Mucosa of stomach (tissue), 1 donor: ENCODE results near the gene ASB10.

ENCODE experiments used
- H3K27me3 ChIP-seq: one replicate; pipeline ENCODE4 v1.7.0; 2013; ENCODE audit warnings: mild to moderate bottlenecking, low read length; ENCODE audit not compliant: control insufficient read depth, insufficient read depth
- H3K36me3 ChIP-seq: one replicate; pipeline ENCODE4 v1.7.0; 2013; ENCODE audit warnings: low read length; ENCODE audit not compliant: control insufficient read depth, insufficient read depth
- H3K4me1 ChIP-seq: one replicate; pipeline ENCODE4 v1.7.0; 2013; ENCODE audit warnings: mild to moderate bottlenecking, low read length; ENCODE audit not compliant: control insufficient read depth, insufficient read depth
- H3K4me3 ChIP-seq: one replicate; pipeline ENCODE4 v1.7.0; 2013; ENCODE audit warnings: low read length
- H3K9ac ChIP-seq: one replicate; pipeline ENCODE4 v1.7.0; 2013; ENCODE audit warnings: mild to moderate bottlenecking, low read length, moderate library complexity
- H3K9me3 ChIP-seq: one replicate; pipeline ENCODE4 v1.7.0; 2013; ENCODE audit warnings: mild to moderate bottlenecking, low read length, moderate library complexity; ENCODE audit not compliant: control insufficient read depth
- donor health status: Pancreatic carcinoma.

The ASB10 gene

DNA sequence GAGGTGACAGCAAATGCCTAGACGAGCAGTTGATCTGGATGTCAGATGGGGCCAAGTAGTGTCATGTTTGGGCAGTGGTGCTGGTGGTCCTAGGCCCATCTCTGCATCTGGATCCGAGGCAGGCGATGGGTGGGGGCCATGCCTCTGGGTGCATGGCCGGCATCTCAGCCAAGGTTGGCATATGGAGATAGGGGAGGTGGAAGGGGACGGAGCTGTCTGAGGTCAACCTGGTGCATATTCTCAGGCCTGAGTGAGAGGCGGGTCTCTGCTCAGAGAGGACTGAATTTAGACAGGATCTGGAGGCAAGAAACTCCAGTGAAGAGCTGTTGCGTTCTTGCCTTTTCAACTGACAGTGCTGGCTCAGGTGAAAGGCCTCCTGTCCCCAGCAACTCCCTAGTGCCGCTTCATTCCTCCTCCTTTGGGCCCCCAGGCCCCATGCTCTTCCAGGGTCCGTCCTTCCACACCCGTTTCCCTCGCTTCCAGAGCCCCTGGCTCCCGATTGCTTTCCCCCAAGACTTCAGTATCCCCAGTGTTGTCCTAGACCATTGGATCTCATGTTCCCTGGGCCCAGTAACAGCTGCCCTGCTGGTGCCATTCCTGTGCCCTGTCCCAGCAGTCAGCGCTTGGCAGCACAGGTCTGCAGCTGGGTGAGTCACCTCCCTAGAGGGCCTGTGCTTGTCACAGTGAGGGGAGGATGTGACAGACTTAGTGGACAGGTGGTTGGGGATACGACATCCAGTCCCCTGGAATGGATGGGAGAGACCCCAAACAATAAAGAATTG, 52.1 kb downstream of the ASB10 start:
- Histone ChIP-seq H3K9me3 (no peaks in the 10 kb centered on the region), H3K4me1 (no peaks in the 10 kb centered on the region), H3K4me3 (no peak overlapping the region), H3K27me3 (no peaks in the 10 kb centered on the region), H3K9ac (no peak overlapping the region), H3K36me3 (peaks cover 11% of the 10 kb centered on the region)

DNA sequence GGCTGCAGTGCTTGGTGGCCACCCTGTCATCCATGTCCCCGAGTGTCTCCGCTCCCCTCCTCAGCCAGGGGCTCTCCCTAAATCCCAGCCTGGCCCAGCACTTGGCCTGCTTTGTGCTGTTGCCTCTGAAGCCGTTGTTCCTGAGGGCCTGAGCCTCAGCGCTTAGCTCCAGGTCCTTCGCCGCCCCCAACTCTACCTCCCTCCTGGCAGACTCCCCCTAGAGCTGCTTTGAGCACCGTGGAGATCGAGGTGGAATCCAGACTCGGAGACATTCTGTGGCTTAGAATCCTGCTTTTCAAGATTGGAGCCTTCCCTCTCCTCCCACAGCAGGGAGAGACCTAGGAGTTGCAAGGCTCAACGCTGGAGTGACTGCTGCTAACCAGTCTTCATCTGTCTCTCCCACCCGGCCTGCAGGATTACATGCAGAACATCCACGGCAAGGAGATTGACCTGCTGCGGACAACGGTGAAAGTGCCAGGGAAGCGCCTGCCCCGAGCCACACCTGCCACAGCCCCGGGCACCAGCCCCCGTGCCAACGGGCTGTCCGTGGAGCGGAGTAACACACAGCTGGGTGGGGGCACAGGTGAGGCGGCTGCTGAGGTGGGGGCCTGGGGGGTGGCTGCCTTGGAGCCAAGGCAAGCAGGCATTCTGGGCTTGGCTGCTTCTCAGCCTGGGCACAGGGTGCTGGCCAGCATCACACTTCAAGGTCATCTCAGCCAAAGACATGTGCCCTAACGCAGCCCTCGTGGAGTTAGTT, 52.9 kb downstream of the ASB10 start:
- H3K9me3 ChIP-seq: no peaks in the 10 kb centered on the region
- H3K4me1 ChIP-seq: no peaks in the 10 kb centered on the region
- peaks cover 11% of the 10 kb centered on the region for H3K36me3 ChIP-seq
- H3K9ac ChIP-seq: no peak overlapping the region
- H3K27me3 ChIP-seq: no peaks in the 10 kb centered on the region
- no peak overlapping the region for H3K4me3 ChIP-seq

DNA sequence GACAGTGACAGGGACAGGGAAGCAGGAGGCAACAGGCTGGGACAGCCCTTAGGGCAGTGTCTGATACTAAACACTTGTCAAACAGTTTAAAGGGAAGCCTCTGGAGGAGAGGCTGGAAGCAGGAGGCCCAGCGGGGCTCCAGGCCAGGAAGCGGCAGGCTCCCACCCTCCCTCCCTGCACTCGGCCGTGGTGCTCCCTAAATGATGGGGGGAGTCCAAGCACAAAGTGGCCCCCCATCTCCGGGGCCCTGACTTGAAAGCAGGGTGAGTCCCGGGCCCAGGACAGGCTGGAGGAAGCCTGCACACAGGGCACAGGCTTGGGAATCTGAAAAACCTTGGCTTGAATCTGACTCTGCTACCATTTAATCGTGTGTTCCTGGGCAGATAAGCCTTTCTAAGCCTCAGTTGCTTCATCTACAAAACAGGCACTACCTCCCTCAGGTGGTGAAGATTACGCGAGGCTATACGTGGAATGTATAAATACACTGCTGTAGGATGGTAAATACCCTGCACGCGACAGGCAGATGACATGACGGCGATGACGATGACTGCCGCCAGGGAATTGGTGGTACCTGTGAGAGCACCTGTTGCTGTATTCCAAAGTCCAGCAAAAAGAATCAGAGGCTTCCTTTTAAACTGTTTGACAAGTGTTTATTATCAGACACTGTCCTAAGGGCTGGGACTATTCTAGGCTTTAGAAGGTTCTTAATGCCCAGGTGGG, 53.6 kb downstream of the ASB10 start:
- Histone ChIP-seq H3K9ac (no peak overlapping the region), H3K36me3 (peaks cover 18% of the 10 kb centered on the region), H3K9me3 (no peaks in the 10 kb centered on the region), H3K4me3 (no peak overlapping the region), H3K27me3 (no peaks in the 10 kb centered on the region), H3K4me1 (no peaks in the 10 kb centered on the region)

DNA sequence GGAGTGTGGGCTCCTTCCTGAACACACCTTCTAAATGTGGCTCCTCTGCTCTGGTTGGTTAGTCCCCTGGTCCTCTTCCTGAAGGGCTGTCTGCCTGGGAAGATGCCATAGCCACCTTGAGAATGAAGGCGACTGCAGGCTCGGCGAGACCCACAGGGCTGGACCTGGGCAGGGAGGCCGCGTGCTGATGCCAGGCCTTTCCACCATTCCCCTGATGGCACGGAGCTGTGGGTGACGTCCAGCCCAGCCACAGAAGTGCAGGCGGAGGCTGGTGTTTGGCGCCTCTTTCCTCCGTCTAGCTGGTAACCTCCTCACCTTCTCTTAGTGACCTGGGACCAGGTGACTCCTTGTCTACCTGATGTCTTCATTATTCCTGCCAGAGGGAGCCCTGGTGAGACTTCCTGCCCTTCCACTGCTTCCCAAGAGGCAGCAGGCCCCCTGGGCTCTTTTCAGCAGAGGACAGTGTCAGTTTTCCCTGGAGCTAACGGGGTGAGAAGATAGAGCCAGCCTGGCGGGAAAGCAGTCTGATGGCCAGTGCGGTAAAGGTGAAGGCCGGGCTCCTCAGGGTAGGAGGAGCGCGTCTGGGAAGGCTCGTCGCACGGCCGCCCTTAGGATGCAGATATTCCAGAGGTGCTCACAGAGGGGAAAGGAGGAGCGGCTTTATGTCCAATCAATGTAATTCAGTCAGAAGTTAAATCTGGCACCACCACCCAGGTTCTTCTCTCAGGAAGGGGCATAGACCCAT, 54.4 kb downstream of the ASB10 start:
- Histone ChIP-seq H3K9ac (no peak overlapping the region), H3K4me1 (no peaks in the 10 kb centered on the region), H3K9me3 (no peaks in the 10 kb centered on the region), H3K27me3 (no peaks in the 10 kb centered on the region), H3K4me3 (no peak overlapping the region), H3K36me3 (peaks cover 18% of the 10 kb centered on the region)

DNA sequence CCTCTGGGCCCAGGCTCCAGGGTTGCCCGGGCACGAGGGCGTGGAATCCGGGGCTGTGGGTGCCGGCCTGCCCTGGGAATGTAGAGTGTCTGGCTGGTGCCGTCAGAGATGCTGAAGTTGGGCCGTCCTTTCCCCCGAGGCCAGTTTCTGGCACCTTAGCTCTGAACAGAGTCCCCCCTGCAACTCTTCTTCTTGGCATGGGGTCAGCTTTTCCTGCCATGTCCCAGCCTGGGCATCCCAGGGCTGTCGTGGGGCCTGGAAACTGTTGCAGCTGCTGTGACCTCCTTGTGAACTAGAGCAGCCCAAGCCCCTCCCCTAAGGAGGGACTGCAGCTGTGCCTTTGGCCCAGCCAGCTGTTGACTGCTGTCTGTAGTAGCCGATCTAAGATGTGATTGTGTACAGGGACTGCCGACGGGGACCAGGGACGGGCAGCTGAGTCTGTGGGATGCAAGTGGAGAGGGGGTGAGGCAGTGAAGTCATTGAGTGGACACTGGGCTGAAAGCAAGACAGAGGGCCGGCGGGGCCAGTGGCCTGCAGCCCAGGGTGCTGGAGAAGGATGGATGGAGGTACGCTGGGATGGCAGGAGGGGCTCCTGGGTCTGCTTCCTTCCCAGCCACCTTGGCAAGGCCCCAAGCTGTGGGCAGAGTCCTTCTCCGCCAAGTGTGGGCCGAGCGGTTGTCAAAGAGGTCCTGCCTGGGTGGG, 55.3 kb downstream of the ASB10 start:
- no peak overlapping the region for H3K9ac ChIP-seq
- H3K36me3 ChIP-seq: peaks cover 18% of the 10 kb centered on the region
- no peak overlapping the region for H3K4me3 ChIP-seq
- H3K4me1 ChIP-seq: peaks cover under 1% of the 10 kb centered on the region
- no peaks in the 10 kb centered on the region for H3K9me3 ChIP-seq
- H3K27me3 ChIP-seq: no peaks in the 10 kb centered on the region

DNA sequence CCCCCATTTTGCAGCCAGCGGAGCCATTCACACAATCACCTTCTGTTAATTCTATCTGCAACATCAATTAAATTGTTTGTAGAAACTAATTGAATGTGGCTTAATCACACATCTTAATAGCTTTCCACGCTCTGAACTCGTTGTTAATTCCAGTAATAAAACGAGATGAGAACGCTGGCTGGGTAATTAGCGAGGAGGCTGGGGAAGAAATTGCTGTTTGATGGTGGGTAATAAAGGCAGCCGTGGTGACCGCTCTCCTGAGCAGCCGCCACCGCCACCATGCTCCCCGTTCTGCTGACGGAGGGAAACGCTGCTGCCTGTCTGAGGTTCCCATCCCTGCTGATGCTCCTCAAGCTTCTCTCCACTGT, 55.8 kb downstream of the ASB10 start:
- no peak overlapping the region for H3K4me3 ChIP-seq
- H3K4me1 ChIP-seq: peaks cover 6% of the 10 kb centered on the region
- H3K36me3 ChIP-seq: peaks cover 18% of the 10 kb centered on the region
- no peaks in the 10 kb centered on the region for H3K27me3 ChIP-seq
- H3K9me3 ChIP-seq: no peaks in the 10 kb centered on the region
- H3K9ac ChIP-seq: no peak overlapping the region

DNA sequence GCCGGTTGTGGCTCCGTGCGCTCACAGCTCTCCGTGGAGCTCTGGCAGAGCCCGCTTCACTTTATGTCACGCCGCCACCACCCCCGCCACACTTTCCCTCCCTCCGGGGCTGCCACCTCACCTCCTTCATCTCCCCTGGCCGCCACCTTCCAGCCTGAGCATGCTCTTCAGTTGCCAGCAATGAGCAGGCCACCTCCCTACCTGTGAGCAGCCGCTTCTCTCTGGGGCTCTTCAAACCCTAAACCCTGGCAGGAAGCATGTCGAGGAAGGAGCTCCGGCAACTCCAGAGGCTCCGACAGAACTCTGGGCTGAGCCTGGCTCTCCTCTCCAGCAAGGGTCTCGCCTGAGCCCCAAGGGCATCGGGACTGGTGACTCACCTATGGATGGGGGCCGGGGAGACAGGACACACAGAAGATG, 56.3 kb downstream of the ASB10 start:
- Histone ChIP-seq H3K4me3 (no peak overlapping the region), H3K4me1 (peaks cover 8% of the 10 kb centered on the region), H3K9ac (no peak overlapping the region), H3K9me3 (no peaks in the 10 kb centered on the region), H3K36me3 (peaks cover 17% of the 10 kb centered on the region), H3K27me3 (no peaks in the 10 kb centered on the region)

DNA sequence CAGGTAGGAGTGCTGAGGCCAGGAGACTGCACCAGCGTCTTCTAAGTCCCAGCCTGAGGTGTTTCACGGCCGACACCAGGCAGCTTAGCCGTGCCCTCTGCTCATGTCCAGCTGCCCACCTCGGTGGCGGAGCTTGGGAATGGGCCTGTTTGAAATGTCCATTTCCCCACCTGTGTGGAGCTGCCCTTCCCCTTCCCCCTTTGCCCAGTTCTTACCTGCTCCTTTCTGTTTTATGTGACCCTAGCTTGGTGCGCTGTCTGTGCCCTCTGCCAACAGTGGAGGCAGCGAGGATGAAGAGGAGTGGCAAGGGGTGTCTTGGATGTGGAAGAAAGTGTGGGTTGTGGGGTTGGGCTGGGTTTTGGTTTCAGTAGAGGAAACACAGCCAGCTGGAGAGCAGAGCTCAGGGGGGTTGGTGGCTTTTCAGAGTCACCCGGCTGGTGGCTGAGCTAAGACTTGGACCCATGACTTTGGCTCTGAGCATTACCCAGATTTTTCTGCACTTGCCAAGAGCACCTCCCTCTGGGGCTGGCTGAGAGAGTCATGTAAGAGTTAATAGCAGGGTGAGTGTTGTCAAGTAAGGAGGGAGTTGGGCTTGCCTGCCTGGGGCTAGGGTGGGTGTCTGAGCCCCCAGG, 57.0 kb downstream of the ASB10 start:
- H3K9ac ChIP-seq: no peak overlapping the region
- no peaks in the 10 kb centered on the region for H3K27me3 ChIP-seq
- H3K4me1 ChIP-seq: peaks cover 13% of the 10 kb centered on the region
- no peak overlapping the region for H3K4me3 ChIP-seq
- no peaks in the 10 kb centered on the region for H3K9me3 ChIP-seq
- peaks cover 13% of the 10 kb centered on the region for H3K36me3 ChIP-seq

DNA sequence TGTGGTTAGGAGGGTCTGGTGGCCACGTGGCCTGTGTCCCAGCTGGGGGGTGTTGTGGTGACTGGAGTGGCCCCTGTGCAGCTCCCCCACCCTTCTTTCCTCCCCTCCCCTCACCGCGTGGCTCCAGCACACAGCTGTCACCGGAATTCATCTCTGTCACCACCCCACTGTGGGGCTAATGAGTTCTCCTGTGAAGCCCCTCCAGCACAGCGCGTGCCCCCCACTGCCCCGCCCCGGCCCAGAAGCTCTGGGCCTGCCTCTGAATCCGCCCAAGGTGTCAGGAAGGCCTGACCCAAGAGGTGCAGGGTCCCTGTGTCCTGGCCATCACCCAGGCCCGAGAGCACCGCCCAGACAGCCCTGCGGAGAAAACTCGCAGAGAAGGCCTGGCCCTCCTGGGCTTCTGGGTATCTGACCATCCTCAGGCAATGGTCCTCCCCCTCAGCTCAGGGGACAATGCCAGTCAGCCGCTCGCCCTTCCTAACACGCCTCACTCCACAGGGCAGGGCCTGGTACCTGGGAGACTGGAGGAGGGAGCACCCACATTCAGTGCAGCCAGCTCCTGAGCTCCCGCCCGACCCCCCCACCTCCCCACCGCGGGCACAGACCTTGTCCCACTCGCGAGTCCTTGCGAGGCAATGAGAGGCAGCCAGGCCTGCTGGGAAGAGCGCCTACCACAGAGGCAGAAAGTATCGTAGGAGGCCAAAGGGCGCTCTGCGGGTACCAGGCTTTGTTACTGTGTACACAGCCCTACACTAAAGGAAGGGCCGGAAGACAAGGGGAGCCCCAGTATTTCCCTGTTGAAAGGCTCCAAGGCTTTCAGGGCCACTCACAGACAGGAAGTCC, 57.7 kb downstream of the ASB10 start:
- H3K36me3 ChIP-seq: peaks cover 7% of the 10 kb centered on the region
- H3K4me1 ChIP-seq: peaks cover 14% of the 10 kb centered on the region

DNA sequence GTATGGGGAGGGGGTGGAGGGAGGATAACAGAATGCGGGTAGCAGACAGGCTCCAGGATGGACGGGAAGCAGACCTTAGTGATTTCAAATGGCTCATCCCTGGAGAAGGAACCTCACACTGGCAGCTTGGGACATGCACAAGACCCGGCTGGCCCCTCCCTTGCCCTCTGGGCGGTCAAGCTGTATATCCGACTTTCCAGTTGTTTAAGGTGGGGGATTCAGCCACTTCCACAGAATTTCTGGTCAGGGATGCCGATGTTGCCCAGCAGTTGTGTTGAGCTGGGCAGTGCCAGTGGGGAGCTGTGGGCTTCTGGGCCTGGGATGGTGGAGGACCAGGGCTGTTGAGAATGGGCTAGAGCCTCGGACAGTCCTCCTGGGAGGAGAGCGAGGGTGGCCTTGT, 58.3 kb downstream of the ASB10 start:
- Histone ChIP-seq H3K9me3 (no peaks in the 10 kb centered on the region), H3K9ac (no peak overlapping the region), H3K27me3 (no peaks in the 10 kb centered on the region), H3K4me1 (peaks cover 14% of the 10 kb centered on the region), H3K36me3 (peaks cover 7% of the 10 kb centered on the region), H3K4me3 (no peak overlapping the region)

More for the DNA sequence above, 57.7 kb downstream of the ASB10 start:
- H3K27me3 ChIP-seq: no peaks in the 10 kb centered on the region
- H3K9me3 ChIP-seq: no peaks in the 10 kb centered on the region
- H3K4me3 ChIP-seq: no peak overlapping the region
- H3K9ac ChIP-seq: no peak overlapping the region
